Measurements from ENCODE around the gene DDX41.

The DDX41 gene

GRCh38 chr5:177511181-177511580 lies 5.6 kb downstream of the DDX41 start:
- no peaks in the 10 kb centered on the region for H3K27me3 ChIP-seq (ENCODE audit: insufficient read depth, insufficient read length)
- H3K9me3 ChIP-seq (ENCODE audit: insufficient read depth, low read length) = no peaks in the 10 kb centered on the region
- peaks cover 95% of the 10 kb centered on the region for H3K36me3 ChIP-seq (ENCODE audit: insufficient read depth, insufficient read length, low read length)
- DNase-seq (ENCODE audit: low read depth, low spot score) = no peak
- no peak overlapping the region for H3K9ac ChIP-seq (ENCODE audit: insufficient read length, low read depth)
- peaks cover 23% of the 10 kb centered on the region for H3K4me1 ChIP-seq (ENCODE audit: insufficient read depth, insufficient read length)
- TF ChIP-seq ZNF274 (IDR thresholded peaks at IDR 0.05; ENCODE audit: low read depth, low read length) (no peak), YY1 (IDR thresholded peaks at IDR 0.05; ENCODE audit: insufficient read depth, insufficient read length) (no peak), SUZ12 (IDR thresholded peaks at IDR 0.05; ENCODE audit: extremely low read depth, insufficient read depth, insufficient read length) (no peak)
- no peak overlapping the region for H3K4me3 ChIP-seq (ENCODE audit: insufficient read length, low read depth)

DNA sequence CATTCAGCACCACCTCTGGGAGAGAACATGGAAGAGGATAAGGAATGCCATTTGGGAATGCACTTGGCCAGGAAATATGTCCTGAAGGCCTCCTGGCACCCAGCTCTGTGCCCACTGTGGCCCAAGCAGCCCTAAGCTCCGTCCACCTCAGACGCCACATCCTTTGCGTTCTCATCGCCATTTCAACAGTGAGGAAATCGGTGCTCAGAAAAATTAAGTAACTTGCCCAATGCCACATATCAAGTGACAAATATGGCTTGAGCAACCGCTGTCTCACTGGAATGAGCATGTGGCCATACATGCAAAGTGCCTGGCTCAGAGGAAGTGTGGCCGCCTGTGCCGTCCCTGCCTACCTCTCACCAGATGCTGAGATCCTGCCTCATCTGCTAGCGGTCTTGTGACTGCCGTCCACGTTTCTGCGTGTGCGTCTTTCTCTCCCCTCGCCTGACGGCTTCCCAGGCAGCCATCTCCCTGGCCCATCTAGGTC lies 6.2 kb downstream of the DDX41 start:
- peaks cover 21% of the 10 kb centered on the region for H3K4me1 ChIP-seq (ENCODE audit: insufficient read depth, insufficient read length)
- H3K36me3 ChIP-seq (ENCODE audit: insufficient read depth, insufficient read length, low read length) = peaks cover 89% of the 10 kb centered on the region
- no peaks in the 10 kb centered on the region for H3K9me3 ChIP-seq (ENCODE audit: insufficient read depth, low read length)
- peak overlapping the region; percentile 5 for H3K9ac ChIP-seq (ENCODE audit: insufficient read length, low read depth)
- no peaks in the 10 kb centered on the region for H3K27me3 ChIP-seq (ENCODE audit: insufficient read depth, insufficient read length)
- DNase-seq (ENCODE audit: low read depth, low spot score) = no peak
- TF ChIP-seq ZNF274 (IDR thresholded peaks at IDR 0.05; ENCODE audit: low read depth, low read length) (no peak), YY1 (IDR thresholded peaks at IDR 0.05; ENCODE audit: insufficient read depth, insufficient read length) (no peak)
- no peak overlapping the region for H3K4me3 ChIP-seq (ENCODE audit: insufficient read length, low read depth)

GRCh38 chr5:177509991-177510566 lies 6.7 kb downstream of the DDX41 start:
- no peak for TF ChIP-seq YY1 (IDR thresholded peaks at IDR 0.05; ENCODE audit: insufficient read depth, insufficient read length)
- TF ChIP-seq SUZ12 (IDR thresholded peaks at IDR 0.05; ENCODE audit: extremely low read depth, insufficient read depth, insufficient read length) = no peak
- no peak for TF ChIP-seq ZNF274 (IDR thresholded peaks at IDR 0.05; ENCODE audit: low read depth, low read length)
- Histone ChIP-seq H3K9ac (ENCODE audit: insufficient read length, low read depth) (peak overlapping the region; percentile 43), H3K4me3 (ENCODE audit: insufficient read length, low read depth) (no peak overlapping the region), H3K9me3 (ENCODE audit: insufficient read depth, low read length) (no peaks in the 10 kb centered on the region), H3K27me3 (ENCODE audit: insufficient read depth, insufficient read length) (no peaks in the 10 kb centered on the region), H3K36me3 (ENCODE audit: insufficient read depth, insufficient read length, low read length) (peaks cover 89% of the 10 kb centered on the region), H3K4me1 (ENCODE audit: insufficient read depth, insufficient read length) (peaks cover 21% of the 10 kb centered on the region)
- no peak for DNase-seq (ENCODE audit: low read depth, low spot score)

GRCh38 chr5:177509381-177509951 lies 7.3 kb downstream of the DDX41 start, which contains the start of gene DOK3:
Gene DOK3 (minus strand): TSS chr5:177509826. CDS start chr5:177509540, 286 bp downstream.
- H3K9me3 ChIP-seq (ENCODE audit: insufficient read depth, low read length) = no peaks in the 10 kb centered on the region
- H3K36me3 ChIP-seq (ENCODE audit: insufficient read depth, insufficient read length, low read length) = peaks cover 89% of the 10 kb centered on the region
- DNase-seq (ENCODE audit: low read depth, low spot score) = no peak
- no peaks in the 10 kb centered on the region for H3K27me3 ChIP-seq (ENCODE audit: insufficient read depth, insufficient read length)
- H3K9ac ChIP-seq (ENCODE audit: insufficient read length, low read depth) = peak within 1 kb of the TSS; percentile 43
- TF ChIP-seq ZNF274 (IDR thresholded peaks at IDR 0.05; ENCODE audit: low read depth, low read length) (no peak), YY1 (IDR thresholded peaks at IDR 0.05; ENCODE audit: insufficient read depth, insufficient read length) (no peak), SUZ12 (IDR thresholded peaks at IDR 0.05; ENCODE audit: extremely low read depth, insufficient read depth, insufficient read length) (no peak)
- H3K4me3 ChIP-seq (ENCODE audit: insufficient read length, low read depth) = no peak within 1 kb of the TSS
- H3K4me1 ChIP-seq (ENCODE audit: insufficient read depth, insufficient read length) = peaks cover 21% of the 10 kb centered on the region

GRCh38 chr5:177508837-177509236 lies 7.9 kb downstream of the DDX41 start:
- no peak for DNase-seq (ENCODE audit: low read depth, low spot score)
- Histone ChIP-seq H3K4me3 (ENCODE audit: insufficient read length, low read depth) (no peak overlapping the region), H3K9ac (ENCODE audit: insufficient read length, low read depth) (no peak overlapping the region), H3K27me3 (ENCODE audit: insufficient read depth, insufficient read length) (no peaks in the 10 kb centered on the region), H3K4me1 (ENCODE audit: insufficient read depth, insufficient read length) (peaks cover 23% of the 10 kb centered on the region), H3K36me3 (ENCODE audit: insufficient read depth, insufficient read length, low read length) (peaks cover 89% of the 10 kb centered on the region), H3K9me3 (ENCODE audit: insufficient read depth, low read length) (no peaks in the 10 kb centered on the region)
- no peak for TF ChIP-seq SUZ12 (IDR thresholded peaks at IDR 0.05; ENCODE audit: extremely low read depth, insufficient read depth, insufficient read length)
- TF ChIP-seq ZNF274 (IDR thresholded peaks at IDR 0.05; ENCODE audit: low read depth, low read length) = no peak
- TF ChIP-seq YY1 (IDR thresholded peaks at IDR 0.05; ENCODE audit: insufficient read depth, insufficient read length) = no peak

- H3K9ac ChIP-seq (ENCODE audit: insufficient read length, low read depth) = peak overlapping the region; percentile 46
- DNase-seq (ENCODE audit: low read depth, low spot score) = no peak
- H3K27me3 ChIP-seq (ENCODE audit: insufficient read depth, insufficient read length) = no peaks in the 10 kb centered on the region
- peaks cover 89% of the 10 kb centered on the region for H3K36me3 ChIP-seq (ENCODE audit: insufficient read depth, insufficient read length, low read length)
- TF ChIP-seq YY1 (IDR thresholded peaks at IDR 0.05; ENCODE audit: insufficient read depth, insufficient read length) = no peak
- TF ChIP-seq SUZ12 (IDR thresholded peaks at IDR 0.05; ENCODE audit: extremely low read depth, insufficient read depth, insufficient read length) = no peak
- no peak for TF ChIP-seq ZNF274 (IDR thresholded peaks at IDR 0.05; ENCODE audit: low read depth, low read length)
- H3K4me3 ChIP-seq (ENCODE audit: insufficient read length, low read depth) = no peak overlapping the region
- no peaks in the 10 kb centered on the region for H3K9me3 ChIP-seq (ENCODE audit: insufficient read depth, low read length)
- H3K4me1 ChIP-seq (ENCODE audit: insufficient read depth, insufficient read length) = peaks cover 25% of the 10 kb centered on the region
Measured at GRCh38 chr5:177508221-177508611, 8.5 kb downstream of the DDX41 start.

DNA sequence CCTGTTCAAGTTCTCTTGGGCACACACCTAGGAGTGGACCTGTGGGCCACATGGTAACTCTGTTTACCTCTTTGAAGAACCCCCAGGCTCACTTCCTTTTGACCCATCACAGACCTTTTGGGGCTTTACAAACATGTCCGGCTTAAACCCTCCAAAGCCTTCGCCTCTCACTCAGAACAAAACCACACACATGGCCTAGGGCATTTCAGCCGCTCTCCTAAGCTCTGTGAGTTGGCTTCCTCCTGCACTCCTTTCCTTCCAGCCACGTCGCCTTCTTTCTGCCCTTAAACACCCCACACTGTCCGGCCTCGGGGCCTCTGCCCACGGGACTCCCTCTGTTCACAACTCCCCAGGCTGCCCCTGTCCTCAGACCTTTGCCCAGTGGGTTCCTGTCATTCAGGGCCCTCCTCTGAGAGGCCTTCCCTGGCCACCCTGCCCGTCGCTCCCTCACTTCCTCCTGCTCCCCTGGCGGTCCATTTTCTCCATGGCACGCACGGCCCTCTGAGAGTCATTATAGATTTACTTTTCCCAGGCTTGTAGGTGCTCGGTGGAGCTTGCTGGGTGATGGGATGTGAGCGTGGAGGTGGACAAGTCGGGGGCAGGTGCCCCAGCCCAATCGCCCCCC lies 9.1 kb downstream of the DDX41 start:
- Histone ChIP-seq H3K9ac (ENCODE audit: insufficient read length, low read depth) (no peak overlapping the region), H3K36me3 (ENCODE audit: insufficient read depth, insufficient read length, low read length) (peaks cover 89% of the 10 kb centered on the region), H3K4me1 (ENCODE audit: insufficient read depth, insufficient read length) (peaks cover 25% of the 10 kb centered on the region), H3K9me3 (ENCODE audit: insufficient read depth, low read length) (no peaks in the 10 kb centered on the region), H3K27me3 (ENCODE audit: insufficient read depth, insufficient read length) (no peaks in the 10 kb centered on the region), H3K4me3 (ENCODE audit: insufficient read length, low read depth) (no peak overlapping the region)
- TF ChIP-seq YY1 (IDR thresholded peaks at IDR 0.05; ENCODE audit: insufficient read depth, insufficient read length) (no peak), ZNF274 (IDR thresholded peaks at IDR 0.05; ENCODE audit: low read depth, low read length) (no peak), SUZ12 (IDR thresholded peaks at IDR 0.05; ENCODE audit: extremely low read depth, insufficient read depth, insufficient read length) (no peak)
- no peak for DNase-seq (ENCODE audit: low read depth, low spot score)

All from NT2/D1 (cell line).